OCI-M2 (cell line): ENCODE data around the gene IRX5.

Experiments used
- DNase-seq: peaks from one replicate; lab custom pipeline; 2025; ENCODE audit not compliant: unreplicated experiment; lab: John Stamatoyannopoulos, UW

Gene IRX5

DNA sequence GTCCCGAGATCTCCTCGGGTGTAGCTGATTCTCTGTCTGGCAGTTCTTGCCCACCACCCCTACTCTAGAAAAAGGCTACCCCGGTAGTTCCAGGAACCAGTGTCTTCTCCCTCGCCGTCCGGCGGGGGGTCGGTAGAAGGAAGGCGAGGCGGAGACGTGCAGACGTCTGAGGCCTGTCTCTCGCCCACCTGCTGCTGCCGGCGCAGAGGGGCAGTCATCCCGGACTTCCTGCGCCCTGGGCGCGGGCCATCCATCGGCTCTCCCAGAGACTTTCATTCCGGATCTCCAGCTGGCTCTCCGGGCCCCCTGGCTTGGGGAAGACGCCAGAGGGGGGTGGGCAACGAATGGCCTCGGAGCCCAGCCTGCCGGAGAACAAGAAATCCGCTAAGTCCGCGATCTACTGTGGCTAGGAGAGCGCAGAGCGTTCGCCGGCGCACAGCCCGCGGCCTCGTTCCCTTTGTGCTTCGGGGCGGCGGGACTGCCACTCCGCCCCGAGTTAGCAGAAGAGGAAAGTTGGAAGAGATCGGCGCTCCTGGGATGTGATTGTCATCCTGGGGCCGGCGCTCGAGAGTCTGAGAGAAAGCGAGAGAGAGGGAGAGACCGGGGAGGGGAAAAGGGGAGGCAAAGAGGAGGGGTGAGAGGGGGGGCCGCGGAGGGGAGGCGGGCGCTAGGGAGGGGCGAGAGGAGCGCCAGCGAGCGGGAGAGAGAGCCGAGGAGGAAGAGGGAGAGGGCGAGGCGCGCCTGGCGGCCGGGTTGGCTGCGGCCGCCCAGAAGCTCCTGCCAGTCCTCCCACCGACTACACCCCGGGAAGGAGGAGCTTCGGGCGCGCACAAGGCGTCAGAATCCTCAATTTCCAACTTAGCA is at the start of gene IRX5:
IRX5 (plus strand) TSS at position 861 of the 864 bp plus-strand sequence. CDS start 334 bp downstream, outside the sequence.
- peak; percentile 39 for DNase-seq

DNA sequence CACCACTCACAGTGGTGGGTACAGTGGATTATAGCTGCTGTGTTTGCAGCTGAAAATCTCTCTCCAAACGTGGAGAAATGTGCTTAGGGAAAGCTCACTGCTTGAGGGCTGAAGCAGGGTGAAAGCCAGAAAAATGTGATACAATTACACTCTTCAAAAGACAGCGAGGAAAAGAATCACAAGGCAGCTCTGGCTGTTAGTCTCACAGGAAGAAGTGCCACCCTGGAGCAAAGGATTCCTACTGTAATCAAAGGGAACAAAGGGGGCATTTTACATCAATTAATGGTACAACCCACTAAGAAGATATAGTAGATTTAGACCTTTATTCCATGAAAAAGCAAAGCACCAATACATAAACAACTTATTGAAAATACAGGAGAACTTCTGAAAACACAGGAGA is 48.1 kb upstream of the IRX5 start:
- no peak for DNase-seq

- DNase-seq: no peak
These were observed 47.3 kb upstream of the IRX5 start for GRCh38 chr16:54883358-54883757.

DNA sequence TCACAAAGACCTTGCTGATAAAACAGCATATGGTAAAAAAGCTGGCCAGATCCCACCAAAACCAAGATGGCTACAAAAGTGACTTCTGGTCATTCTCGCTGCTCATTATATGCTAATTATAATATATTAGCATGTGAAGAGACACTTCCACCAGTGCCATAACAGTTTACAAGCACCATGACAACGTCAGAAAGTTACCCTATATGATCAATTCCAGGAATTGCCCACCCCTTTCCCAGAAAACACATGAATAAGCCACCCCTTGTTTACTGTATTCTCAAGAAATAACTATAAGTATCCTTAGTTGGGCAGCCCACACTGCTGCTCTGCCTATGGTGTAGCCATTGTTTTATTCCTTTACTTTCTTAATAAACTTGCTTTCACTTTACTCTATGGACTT is 44.6 kb upstream of the IRX5 start:
- DNase-seq: no peak

GRCh38 chr16:54890381-54890780 is 40.3 kb upstream of the IRX5 start:
- no peak for DNase-seq

- DNase-seq: no peak
These were observed 39.3 kb upstream of the IRX5 start for GRCh38 chr16:54891346-54891745.

GRCh38 chr16:54892981-54893380 is 37.7 kb upstream of the IRX5 start:
- no peak for DNase-seq

DNA sequence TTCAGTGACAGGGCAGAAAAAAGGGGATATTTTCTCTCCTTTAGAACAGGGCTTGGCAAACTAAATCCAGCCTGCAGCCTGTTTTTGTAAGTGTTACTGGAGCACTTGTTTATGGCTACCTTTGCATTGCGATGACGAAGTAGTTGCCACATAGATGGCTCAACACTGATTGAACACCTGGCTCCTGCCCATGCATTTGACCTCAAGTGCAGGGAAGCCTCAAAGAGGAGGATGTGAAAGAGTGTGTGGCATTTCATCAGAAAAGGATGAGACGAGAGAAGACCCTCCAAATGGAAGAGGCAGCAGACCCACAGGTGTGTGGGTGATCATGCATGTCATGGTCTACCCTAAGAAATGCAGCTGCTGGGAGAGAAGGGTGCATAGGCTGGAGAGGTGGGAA is 32.7 kb upstream of the IRX5 start:
- DNase-seq: no peak

DNA sequence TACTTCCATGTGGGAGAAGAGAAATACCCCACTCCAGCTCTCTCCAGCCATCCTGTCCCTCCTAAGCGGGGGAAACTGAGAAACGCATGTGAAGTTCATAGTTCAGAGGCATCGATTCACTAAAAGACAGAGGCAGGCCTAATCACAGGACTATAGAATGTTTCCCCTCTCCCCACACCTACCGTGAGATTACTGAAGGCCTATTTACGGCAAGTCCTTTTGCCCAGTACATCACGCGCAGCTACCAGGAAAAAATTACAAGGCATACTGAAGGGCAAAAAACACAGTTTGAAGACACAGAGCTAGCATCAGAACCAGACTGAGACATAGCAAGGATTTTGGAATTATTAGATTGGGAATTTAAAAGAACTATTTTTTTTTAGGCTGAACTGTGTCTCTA is 29.1 kb upstream of the IRX5 start:
- no peak for DNase-seq

- no peak for DNase-seq
These were observed 27.6 kb upstream of the IRX5 start for GRCh38 chr16:54903047-54903446.

DNA sequence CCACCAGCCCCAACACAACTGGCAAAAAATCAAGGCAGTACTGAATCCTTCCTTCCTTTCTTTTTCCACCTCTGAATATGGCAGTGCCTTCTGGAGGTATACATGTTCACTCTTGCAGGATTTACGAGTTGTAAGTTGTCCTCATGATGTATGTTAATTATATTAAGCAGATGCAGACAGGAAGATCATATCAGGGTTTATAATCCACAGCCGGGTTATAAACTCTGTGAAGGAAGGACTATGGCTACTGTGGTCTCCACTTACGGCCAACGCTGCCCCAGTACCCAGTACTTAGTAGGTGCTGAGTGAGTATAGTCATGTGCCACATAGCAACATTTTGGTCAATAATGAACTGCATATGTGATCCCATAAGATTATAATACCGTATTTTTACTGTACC is 19.6 kb upstream of the IRX5 start:
- no peak for DNase-seq

DNA sequence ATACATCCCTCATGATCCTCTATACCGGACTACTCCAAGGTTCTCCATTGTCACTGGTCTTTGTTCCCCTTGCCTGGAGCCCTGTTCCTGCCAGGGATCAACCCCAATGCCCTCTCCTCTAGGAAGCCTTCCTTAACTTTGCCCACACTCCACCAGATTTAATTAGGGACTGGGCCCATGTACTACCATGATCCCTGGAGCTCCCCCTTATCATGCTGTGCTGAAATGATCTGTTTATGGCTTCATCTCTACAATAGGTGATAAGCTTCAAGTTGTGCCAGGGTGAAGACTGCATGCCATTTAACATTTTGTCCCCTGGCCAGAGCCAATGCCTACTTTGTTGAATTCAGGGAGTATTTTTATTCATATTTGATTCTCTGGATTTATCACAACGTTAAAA is 17.9 kb upstream of the IRX5 start:
- no peak for DNase-seq

DNA sequence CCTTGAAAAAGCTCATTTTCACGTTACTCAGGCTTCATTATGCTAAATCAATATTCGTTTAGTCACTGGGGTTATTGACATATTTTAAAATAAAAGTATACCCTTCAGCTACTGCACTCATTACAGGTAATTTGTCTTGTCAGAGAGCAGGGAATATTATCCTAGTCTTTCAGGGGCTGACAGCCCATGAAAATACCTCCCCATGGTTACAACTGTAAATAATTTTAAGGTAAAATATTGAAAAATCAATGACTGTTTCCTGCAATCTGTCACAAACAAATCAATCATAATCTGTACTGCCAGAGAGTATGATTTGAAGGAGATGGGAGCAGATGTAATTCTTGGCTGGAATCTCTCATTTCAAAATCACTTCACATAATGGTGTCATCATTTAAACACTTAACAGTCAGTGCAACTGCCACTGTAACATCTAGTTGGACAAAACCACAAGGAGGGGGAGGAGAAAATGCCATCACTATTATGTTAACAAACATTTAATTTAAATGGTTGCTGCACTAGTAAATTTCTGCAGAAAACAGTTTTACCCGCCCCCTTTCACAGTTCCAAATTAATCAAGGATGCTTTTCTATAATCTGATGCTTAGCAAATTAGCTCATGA is 9.3 kb upstream of the IRX5 start:
- no peak for DNase-seq

DNA sequence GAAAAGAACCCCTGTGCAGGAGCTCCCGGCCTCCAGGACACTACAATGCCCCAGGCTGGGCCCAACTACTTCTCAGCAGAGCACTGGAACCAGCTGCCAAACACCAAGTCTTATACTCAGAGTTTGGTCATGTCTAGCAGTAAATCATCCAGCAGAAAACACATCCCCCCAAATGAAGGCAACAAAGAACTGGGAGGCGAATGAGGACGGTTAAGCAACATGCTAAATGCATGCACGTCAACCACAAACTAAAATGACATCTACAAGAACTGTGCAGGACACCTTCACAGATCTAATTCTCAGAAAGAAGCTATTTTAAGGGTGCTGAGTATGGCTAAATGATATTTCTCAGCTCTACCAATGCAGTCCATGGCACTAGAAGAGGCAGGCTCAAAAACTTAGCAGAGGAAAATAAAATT is 7.6 kb upstream of the IRX5 start:
- DNase-seq: no peak

DNA sequence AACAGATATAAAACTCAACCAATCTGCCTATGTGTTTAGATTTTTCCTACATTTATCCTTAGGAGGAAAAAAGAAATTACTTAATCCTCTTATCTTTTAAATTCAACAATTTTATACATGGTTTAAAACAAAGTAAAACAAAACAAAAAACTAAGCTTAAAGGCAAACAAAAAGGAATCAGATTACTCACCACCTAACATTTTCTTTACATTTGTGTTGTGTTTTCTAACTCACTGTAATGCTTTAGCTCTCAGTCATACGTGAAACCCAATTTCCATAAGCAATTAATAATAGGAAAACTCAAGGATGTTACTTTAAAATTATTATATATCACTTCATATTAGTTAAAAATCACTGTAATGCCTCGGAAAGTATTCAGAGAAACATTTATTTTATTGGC is 6.7 kb upstream of the IRX5 start:
- no peak for DNase-seq

GRCh38 chr16:54926166-54926838 is 4.4 kb upstream of the IRX5 start:
- DNase-seq: no peak

DNA sequence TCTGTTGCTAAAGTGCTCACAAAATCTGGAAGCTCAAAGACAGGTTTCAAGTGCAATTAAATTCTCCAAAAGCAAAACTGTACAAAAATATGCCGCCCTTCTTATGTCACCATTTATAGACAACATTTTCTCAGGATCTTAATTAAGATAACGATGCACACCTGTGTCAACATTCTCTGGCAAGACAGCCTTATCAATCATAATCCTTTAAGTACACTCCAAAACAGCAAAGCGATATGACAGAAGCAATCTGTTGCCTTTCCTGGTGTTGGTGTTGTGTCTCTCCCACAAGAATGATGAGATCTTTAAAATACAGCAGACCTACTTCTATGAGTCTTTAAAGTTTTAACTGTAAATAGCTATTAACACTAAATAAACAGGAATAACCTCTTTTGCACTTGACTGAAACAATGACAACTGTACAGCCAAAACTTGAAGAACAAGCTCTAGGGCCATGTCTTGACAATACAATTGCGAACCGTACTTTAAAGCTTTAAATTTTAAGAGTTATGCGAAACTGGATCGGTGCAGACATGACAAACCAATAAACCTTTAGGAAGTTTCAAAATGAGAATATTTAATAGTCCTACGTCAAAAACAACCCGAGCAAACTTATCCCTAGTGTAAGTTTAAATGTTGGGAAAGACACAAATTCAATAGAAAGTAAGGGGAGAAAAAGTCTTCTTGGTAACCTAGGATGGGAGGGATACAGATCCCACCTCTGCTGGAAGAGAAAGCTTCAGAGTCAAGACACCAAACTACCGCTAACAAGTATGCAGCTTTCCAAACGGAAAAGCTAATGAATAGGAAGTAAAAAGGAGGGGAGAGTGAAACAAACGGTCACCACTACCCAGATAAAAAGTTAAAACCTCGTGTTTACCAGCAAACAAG is 3.3 kb upstream of the IRX5 start:
- DNase-seq: no peak

- DNase-seq: no peak
These were observed 2.7 kb upstream of the IRX5 start for GRCh38 chr16:54928016-54928356.

DNA sequence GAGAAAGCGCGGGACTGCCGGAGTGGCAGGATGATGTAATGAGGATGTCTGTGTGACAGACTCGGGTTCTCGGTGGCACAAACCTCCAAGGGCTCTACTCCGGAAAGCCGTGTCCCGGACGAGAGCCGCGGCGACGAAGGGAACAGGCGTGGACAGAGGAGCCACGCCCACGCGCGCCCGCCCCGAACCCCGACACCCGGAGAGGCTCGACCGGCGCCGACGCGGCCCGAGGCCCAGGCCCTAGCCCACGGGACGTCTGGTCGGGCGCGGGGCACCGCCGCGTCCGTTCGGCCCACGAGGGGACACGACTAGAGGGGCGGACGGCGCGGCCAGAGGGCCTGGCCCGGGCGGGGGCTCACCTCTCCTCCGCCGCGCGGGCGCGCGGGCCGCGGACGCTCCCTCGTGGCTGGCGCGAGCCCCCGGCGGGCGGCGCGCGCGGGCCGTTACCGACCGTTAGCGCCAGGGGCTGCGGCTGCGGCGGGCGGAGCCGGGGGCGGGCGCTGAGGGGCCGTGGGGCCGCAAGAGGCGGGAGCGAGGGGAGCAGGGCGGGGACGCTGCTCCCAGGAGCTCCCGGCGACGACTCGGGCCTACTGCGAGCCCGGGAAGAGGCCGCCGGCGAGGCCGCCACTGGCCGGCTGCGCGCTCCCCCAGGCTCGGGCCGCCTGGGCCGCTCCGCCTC is 2.1 kb upstream of the IRX5 start:
- no peak for DNase-seq
